ENCODE data around the gene C20orf173.
"Not testable (repeated sequence)": the region's sequence is repeated elsewhere in the genome, so short reads cannot be mapped to it uniquely, and the experiment has no call there.

Gene C20orf173

DNA sequence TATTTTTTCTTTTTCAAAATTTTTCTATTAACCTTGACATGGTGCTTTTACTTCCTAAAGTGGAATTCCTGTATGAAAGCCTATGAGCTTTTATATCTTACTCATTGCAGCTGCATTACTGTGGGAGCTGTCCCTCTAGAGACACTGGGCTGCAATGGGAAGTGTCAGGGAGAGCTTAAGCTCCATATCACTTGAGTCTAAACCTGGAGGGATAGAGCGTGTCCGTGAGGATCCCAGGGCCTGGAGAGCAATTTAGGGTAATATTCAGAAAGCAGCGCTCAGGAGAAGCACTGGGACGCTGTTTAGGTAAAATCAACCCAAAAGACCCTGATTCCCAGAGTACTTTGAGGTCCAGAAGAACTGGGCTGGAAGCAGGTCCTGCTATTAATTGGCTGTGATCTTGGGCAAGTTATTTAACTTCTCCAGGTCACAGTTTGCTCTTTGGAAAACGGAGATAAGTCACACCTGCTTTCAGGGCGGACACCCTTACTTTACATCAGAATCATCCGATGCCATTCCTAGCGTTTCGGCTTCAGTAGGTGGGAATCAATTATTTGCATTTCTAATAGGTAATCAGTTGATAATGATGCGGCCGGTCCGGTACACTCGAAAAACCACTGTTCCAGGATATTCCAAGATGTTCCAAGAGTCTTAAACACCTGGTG, 11.8 kb upstream of the C20orf173 start:
- no peak for DNase-seq (ENCODE audit: extremely low read depth, low read depth)
- TF ChIP-seq, protein P1, sequence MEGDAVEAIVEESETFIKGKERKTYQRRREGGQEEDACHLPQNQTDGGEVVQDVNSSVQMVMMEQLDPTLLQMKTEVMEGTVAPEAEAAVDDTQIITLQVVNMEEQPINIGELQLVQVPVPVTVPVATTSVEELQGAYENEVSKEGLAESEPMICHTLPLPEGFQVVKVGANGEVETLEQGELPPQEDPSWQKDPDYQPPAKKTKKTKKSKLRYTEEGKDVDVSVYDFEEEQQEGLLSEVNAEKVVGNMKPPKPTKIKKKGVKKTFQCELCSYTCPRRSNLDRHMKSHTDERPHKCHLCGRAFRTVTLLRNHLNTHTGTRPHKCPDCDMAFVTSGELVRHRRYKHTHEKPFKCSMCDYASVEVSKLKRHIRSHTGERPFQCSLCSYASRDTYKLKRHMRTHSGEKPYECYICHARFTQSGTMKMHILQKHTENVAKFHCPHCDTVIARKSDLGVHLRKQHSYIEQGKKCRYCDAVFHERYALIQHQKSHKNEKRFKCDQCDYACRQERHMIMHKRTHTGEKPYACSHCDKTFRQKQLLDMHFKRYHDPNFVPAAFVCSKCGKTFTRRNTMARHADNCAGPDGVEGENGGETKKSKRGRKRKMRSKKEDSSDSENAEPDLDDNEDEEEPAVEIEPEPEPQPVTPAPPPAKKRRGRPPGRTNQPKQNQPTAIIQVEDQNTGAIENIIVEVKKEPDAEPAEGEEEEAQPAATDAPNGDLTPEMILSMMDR (IDR thresholded peaks at IDR 0.05; ENCODE audit: low read depth, low read length), result no peak

DNA sequence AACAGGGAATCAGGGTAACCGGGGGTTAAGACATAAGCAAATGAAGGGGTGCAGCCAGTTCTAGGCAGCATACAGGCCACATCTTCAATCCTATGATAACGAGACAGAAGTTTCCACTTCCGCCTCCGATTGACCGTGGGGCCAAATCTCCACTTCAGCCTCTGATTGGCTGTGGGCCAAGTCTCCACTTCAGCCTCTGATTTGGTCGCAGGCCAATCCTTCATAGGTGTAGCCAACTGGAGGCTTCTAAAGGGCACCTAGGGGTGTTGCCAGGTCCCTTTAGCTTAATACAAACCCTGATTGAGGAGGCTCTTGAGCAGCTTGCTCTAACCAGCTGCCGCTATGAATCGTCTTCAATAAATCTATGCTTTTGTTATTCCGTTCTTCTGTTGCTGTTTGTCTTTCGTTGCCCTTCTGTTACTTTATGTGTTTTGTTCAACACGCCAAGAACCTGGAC, 10.3 kb upstream of the C20orf173 start:
- no peak for DNase-seq (ENCODE audit: extremely low read depth, low read depth)
- TF ChIP-seq, protein P1 (IDR thresholded peaks at IDR 0.05; ENCODE audit: low read depth, low read length), result no peak

DNA sequence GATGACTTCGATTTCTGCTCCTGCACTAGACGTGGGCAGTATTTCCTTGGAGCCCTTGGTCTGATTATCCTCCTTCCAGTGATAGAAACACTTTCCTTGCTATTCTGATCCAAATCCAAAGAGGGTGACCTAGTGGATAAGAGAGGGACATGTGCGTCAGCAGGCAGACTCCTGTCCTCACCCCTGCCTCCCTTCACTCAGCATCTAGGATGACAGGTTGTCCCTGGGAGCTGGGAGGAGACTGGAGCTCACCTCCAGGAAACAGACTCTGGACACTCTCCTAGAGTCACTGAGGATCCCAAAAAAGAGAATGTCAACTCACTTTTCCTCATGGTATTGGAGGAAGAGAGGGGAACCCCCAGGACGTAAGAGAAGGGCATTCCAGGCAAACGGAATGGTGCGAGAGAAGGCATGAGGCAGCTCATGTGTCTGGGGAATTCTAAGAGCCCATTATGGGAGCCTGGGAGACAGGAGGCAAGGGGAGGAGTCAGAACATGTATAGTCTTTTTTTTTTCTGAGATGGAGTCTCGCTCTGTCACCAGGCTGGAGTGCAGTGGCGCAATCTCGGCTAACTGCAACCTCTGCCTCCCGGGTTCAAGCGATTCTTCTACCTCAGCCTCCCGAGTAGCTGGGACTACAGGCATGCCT, 2.2 kb downstream of the C20orf173 start:
- DNase-seq (ENCODE audit: extremely low read depth, low read depth), result no peak
- TF ChIP-seq, protein P1 (IDR thresholded peaks at IDR 0.05; ENCODE audit: low read depth, low read length), result no peak

DNA sequence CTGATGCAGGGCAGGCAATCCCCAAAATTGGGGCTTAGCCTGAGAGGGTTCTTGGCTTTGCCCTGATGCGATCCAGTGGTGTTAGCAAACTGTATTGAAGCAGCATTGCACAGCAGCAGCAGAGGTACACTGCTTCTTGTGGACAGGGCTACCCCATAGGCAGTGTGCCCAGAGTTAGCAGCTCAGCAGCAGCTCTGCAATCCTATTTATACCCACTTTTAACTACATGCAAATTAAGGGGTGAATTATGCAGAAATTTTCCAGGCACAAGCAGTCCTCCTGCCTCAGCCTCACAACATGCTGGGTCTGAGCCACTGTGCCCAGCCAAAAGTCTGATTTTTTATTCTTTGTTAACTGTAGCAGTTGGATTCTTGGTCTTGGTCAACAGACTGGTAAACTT, 3.8 kb downstream of the C20orf173 start:
- TF ChIP-seq, protein P1 (IDR thresholded peaks at IDR 0.05; ENCODE audit: low read depth, low read length), result no peak
- no peak for DNase-seq (ENCODE audit: extremely low read depth, low read depth)

DNA sequence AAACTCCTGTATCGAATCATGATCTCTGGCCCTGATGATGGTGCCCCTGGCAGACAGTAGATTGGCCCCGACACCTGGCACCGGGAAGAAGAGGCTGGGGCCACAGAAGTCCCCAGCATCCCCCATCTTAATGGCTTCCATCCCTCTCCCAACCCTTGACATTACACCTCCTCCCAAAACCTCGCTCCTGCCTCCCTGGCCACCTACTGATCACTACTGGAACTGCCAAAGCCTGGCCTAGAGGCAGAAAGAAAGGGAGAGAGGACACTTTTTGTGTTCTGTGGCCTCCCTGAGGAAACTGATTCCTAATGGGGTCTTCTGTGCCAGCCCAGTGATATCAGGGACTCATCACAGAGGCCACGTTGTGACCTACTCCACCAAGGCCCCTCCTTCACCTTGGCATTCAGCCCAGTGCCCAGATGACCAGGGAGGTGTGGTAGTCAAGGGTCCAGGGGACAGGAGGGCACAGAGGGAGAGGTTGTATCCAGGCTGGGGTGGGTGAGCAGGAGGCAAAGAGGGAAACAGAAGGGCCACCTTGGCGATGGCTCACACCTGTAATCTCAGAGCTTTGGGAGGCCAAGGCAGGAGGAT, 6.1 kb downstream of the C20orf173 start:
- no peak for DNase-seq (ENCODE audit: extremely low read depth, low read depth)
- TF ChIP-seq, protein P1 (IDR thresholded peaks at IDR 0.05; ENCODE audit: low read depth, low read length), result peak; percentile 42

DNA sequence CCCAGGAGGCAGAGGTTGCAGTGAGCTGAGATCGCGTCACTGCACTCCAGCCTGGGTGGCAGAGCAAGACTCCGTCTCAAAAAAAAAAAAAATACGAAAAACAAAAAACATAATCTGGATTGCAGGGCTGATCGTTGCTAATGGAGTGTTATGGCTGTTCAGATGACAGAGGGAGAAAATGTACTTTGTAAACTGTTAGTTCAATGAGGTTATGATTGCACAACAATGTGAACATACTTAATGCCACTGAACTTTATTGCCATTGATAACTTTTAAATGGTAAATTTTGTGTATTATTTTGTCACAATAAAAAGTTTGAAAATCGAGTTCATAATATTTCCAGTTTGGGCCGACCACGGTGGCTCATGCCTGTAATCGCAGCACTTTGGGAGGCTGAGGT, 10.5 kb downstream of the C20orf173 start:
- DNase-seq (ENCODE audit: extremely low read depth, low read depth), result no peak
- TF ChIP-seq, protein P1 (IDR thresholded peaks at IDR 0.05; ENCODE audit: low read depth, low read length), result no peak

DNA sequence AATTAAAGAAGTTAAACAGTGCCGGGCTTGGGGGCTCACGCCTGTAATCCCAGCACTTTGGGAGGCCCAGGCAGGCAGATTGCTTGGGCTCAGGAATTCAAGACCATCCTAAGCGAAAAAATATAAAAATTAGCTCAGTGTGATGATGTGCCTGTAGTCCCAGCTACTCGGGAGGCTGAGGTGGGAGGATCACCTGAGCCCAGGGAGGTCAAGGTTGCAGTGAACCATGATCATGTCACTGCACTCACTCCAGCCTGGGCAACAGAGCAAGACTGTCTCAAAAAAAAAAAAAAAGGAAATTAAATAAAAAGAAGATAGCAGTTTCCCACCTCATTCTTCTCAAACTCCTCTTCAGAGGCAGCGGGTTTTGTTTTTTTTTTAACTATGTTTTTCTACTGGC, 11.7 kb downstream of the C20orf173 start:
- not testable (repeated sequence) for DNase-seq (ENCODE audit: extremely low read depth, low read depth)
